Central memory CD8-positive, alpha-beta T cell (primary cell): ENCODE measurements around the gene NPIPB2.
A peak's percentile ranks its signal among the peaks of the same experiment; 100 is the strongest.
"Not testable (repeated sequence)": the region's sequence is repeated elsewhere in the genome, so short reads cannot be mapped to it uniquely, and the experiment has no call there.

Experiments used
- ATAC-seq: fragments of 150-1000 bp; cut with Tn5 transposase; replicated peaks from 2 replicates; pipeline ENCODE4 v1.10.0; 2022; ENCODE audit warnings: mild to moderate bottlenecking, moderate FRiP score, moderate number of reproducible peaks; ENCODE audit not compliant: poor library complexity, severe bottlenecking; ENCODE audit errors: extremely low read depth
- DNase-seq, 2 donors: peaks; one replicate each; pipeline ENCODE4 v3.0.0; 2021; ENCODE audit warnings: low spot score in 2 of 2
- H3K27ac Mint-ChIP-seq: one replicate; pipeline ENCODE4 v1.8.0; 2022; ENCODE audit warnings: low read depth, mild to moderate bottlenecking, moderate library complexity, mixed read lengths
- H3K27me3 Mint-ChIP-seq: one replicate; pipeline ENCODE4 v1.8.0; 2022; ENCODE audit warnings: mixed read lengths
- H3K36me3 Mint-ChIP-seq: one replicate; pipeline ENCODE4 v1.8.0; 2022; ENCODE audit warnings: mild to moderate bottlenecking, moderate library complexity, mixed read lengths; ENCODE audit not compliant: insufficient read depth
- H3K4me1 Mint-ChIP-seq: one replicate; pipeline ENCODE4 v1.8.0; 2022; ENCODE audit warnings: mixed read lengths
- H3K4me3 Mint-ChIP-seq: one replicate; pipeline ENCODE4 v1.8.0; 2022; ENCODE audit warnings: mild to moderate bottlenecking, moderate library complexity, mixed read lengths
- H3K9me3 Mint-ChIP-seq: one replicate; pipeline ENCODE4 v1.8.0; 2022; ENCODE audit warnings: mixed read lengths

Gene NPIPB2

DNA sequence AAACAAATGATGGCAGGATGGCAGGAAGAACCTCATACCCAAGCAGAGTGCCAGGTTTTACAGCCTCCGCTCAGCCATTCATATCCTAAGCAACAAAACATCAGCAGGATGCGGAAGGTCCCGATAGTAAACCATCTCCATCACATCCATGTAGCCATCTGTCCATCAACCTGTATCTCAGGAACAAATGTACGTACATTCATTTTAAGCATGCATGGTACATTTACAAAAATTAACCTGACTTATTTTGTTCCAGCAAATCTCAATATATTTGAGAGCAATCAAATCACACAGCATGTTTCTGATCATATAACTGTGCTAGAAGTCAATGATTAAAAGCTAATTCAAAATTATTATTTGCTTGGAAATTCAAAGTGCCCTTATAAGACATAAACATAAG is at the start of gene NPIPB2:
NPIPB2 (minus strand) TSS at position 101 of the 400 bp plus-strand sequence; CDS start at position 101, 0 bp downstream.
- H3K4me1 Mint-ChIP-seq, ATAC-seq: not testable (repeated sequence)

DNA sequence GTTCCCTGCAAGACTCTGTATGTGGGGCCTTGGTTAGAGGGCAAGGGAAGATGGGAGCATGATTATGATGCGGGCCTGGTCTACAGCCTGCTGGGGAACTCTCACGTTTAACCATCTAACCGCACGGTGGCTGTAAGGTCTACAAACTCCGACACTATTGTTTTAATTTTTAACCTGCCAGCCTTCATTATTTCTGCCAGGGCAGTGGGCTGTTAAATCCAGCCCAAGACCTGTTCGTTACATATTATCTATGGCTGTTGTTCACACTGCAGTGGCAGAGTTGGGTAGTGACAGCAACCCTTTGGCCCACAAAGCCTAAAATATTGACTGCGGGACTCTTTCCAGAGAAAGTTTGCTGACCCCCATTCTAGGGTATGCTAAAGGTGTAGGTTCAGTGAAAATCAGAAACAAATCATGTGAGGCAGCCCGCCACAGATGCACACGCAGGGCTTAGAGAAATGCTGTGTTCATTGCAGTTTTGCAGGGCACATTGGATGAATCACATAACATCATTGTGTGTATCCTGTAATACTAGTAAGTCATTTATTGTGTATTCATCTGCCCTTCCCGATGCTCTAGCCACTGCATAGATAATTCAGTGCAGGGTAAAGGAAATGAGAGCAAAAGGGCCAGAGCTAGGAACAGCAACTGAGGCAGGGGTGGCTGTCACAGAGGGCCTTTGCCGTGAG is 49.0 kb upstream of the NPIPB2 start:
- Mint-ChIP-seq H3K9me3 (no peaks in the 10 kb centered on the region), H3K27ac (no peak overlapping the region), H3K27me3 (no peaks in the 10 kb centered on the region), H3K4me1 (peaks cover 15% of the 10 kb centered on the region), H3K4me3 (no peak overlapping the region), H3K36me3 (peaks cover 4% of the 10 kb centered on the region)
- ATAC-seq: no peak
- no peak for DNase-seq

More for the DNA sequence above, at the start of gene NPIPB2:
- H3K36me3 Mint-ChIP-seq, H3K4me3 Mint-ChIP-seq, DNase-seq, H3K9me3 Mint-ChIP-seq, H3K27ac Mint-ChIP-seq, H3K27me3 Mint-ChIP-seq: not testable (repeated sequence)

DNA sequence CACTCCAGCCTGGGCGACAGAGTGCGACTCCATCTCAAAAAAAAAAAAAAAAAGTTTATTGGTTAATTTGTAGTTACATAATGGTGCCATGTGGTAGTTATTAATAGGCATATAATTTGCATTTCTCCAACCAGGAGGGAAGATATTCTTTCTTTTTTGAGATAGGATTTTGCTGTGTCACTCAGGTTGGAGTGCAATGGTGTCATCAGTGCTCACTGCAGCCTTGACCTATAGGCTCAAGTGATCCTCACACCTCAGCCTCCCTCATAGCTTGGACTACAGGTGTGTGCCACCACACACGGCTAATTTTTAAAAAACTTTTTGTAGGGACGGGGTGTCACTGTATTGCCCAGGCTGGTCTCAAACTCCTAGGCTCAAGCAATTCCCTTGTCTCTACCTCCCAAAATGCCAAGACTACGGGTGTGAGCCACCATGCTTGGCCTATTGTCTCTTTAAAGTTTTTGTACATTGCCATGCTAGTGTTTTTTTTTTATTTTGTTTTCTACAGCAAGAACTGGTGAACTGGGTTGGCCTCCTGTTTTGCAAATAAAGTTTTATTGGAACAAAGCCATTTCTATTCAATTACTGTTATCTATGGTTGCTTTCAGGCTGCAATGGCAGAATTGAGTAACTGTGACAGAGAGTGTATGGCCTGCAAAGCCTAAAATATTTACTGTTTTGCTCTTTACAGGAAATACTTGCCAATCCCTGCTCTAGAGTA is 46.6 kb upstream of the NPIPB2 start:
- peaks cover 4% of the 10 kb centered on the region for H3K36me3 Mint-ChIP-seq
- H3K4me3 Mint-ChIP-seq: no peak overlapping the region
- H3K27me3 Mint-ChIP-seq: no peaks in the 10 kb centered on the region
- ATAC-seq (no peak), DNase-seq (no peak)
- H3K9me3 Mint-ChIP-seq: no peaks in the 10 kb centered on the region
- no peak overlapping the region for H3K27ac Mint-ChIP-seq
- peaks cover 21% of the 10 kb centered on the region for H3K4me1 Mint-ChIP-seq

DNA sequence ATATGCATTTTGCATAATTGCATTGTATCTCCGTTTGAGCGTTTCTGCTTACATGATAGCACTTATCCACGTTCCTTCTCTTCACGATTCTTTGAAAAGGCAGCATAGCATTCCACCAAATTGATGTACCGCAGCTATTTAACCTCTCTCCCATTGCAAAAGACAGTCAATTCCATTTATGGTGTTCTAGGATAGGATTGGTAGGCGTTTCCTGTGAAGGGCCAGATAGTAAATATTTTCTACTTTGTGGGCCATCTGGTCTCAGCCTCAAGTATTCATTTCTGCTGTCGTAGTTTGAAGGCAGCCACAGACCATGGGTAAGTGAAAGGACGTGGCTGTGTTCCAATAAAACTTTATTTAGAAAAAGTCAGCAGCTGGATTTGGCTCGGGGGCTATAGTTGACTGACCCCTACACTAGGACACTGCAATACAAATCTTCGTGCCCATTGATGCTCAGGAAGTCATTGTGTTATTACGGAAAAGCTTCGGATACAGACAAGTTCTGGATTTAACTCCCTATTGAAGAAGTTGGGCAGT is 44.7 kb upstream of the NPIPB2 start:
- peaks cover 4% of the 10 kb centered on the region for H3K36me3 Mint-ChIP-seq
- H3K27me3 Mint-ChIP-seq: no peaks in the 10 kb centered on the region
- DNase-seq (no peak), ATAC-seq (no peak)
- H3K4me1 Mint-ChIP-seq: peaks cover 17% of the 10 kb centered on the region
- H3K9me3 Mint-ChIP-seq: no peaks in the 10 kb centered on the region
- H3K4me3 Mint-ChIP-seq: no peak overlapping the region
- H3K27ac Mint-ChIP-seq: no peak overlapping the region

DNA sequence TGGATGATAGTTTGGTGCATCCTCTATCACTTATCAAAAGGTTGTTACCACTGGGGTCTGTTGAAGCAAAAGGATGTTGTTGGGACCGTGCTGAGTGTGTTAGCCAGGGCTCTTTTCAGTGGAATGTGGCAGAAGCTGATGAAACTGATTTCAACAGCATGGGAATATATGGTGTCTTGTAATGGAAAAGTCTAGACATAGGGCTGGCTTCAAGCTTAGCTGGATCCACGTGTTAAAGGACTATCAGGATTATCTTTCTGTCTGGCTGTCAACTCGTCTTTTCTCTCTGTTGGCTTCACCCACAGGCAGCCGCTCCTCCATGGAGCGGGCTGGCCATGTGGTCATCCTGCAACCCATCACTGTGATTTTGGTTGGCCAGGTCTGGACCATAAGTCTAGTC is 43.4 kb upstream of the NPIPB2 start:
- Mint-ChIP-seq H3K36me3 (peaks cover 4% of the 10 kb centered on the region), H3K27ac (no peak overlapping the region), H3K9me3 (no peaks in the 10 kb centered on the region), H3K4me3 (no peak overlapping the region), H3K27me3 (no peaks in the 10 kb centered on the region), H3K4me1 (peaks cover 18% of the 10 kb centered on the region)
- DNase-seq: no peak
- no peak for ATAC-seq

DNA sequence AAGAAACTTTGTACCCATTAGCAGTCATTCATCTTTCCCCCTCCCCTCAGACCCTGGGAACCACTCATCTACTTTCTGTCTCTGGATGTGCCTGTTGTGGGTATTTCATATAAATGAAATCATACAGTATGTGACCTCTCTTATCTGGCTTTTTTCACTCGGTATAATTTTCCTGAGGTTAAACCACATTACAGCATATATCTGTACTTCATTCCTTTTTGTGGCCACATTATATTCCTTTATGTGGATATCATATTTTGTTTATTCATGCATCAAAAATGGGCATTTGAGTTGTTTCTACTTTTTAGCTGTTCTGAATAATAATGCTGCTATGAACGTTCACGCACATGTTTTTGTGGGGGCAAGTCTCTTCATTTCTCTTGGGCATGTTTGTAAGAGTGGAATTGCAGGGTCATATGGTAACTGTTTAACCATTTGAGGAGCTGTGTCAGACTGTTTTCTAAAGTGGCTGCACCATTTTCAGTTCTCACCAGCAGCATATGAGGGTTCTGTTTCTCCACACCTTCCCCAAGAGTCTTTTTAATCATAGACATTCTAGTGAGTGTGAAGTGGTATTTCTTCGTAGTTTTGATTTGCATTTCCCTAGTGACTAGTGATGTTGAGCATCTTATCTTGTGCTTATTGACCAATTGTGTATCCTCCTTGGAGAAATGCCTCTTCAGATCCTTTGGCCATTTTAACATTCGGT is 38.4 kb upstream of the NPIPB2 start:
- Mint-ChIP-seq H3K4me3 (no peak overlapping the region), H3K36me3 (peaks cover 8% of the 10 kb centered on the region), H3K27ac (no peak overlapping the region), H3K4me1 (peaks cover 50% of the 10 kb centered on the region), H3K9me3 (no peaks in the 10 kb centered on the region), H3K27me3 (no peaks in the 10 kb centered on the region)
- no peak for ATAC-seq
- no peak for DNase-seq

DNA sequence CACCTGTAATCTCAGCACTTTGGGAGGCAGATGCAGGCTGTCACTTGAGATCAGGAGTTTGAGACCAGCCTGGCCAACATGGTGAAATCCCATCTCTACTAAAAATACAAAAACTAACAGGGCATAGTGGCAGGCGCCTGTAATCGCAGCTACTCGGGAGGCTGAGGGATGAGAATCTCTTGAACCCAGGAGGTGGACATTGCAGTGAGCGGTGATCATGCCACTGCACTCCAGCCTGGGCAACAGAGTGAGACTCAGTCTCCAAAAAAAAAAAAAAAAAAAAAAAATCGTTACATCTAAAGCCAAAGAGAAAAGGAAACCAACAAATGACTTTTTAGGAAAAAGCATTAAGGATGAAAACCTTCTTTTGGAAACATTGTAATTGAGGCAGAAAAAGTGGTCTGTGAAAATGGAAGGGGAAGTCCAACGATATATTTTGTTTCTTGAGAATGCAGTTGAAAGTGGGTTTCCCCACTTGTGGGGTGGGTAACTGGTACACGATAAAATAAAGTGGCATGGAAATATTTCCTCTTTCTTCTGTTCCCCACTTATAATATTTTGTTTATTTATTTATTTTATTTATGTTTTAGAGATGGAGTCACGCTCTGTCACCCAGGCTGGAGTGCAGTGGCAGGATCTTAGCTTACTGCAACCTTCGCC is 37.3 kb upstream of the NPIPB2 start:
- H3K27me3 Mint-ChIP-seq: no peaks in the 10 kb centered on the region
- ATAC-seq (no peak), DNase-seq (no peak)
- H3K4me3 Mint-ChIP-seq: no peak overlapping the region
- peaks cover 45% of the 10 kb centered on the region for H3K4me1 Mint-ChIP-seq
- no peak overlapping the region for H3K27ac Mint-ChIP-seq
- H3K36me3 Mint-ChIP-seq: peaks cover 8% of the 10 kb centered on the region
- H3K9me3 Mint-ChIP-seq: no peaks in the 10 kb centered on the region

DNA sequence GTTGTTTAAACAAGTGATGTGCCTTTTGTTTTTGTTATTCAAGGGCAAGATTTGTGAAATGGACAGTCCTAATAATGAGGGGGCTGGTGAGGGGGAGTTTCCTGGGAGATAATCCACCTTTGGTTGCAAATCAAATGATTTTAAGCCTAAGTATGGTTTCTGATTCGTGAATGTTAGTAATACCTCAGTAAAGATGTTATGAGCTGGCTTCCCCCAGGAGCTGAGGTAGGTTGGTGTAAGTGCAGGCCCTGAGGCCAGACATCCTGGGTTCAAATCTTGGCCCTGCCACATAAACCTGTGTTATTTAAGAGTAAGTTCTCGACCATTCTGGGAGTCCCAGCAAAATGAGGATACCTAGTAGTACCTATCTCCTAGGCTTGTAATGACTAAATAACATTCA is 36.2 kb upstream of the NPIPB2 start:
- ATAC-seq (no peak), DNase-seq (no peak)
- H3K4me1 Mint-ChIP-seq: peaks cover 45% of the 10 kb centered on the region
- H3K27me3 Mint-ChIP-seq: no peaks in the 10 kb centered on the region
- no peaks in the 10 kb centered on the region for H3K9me3 Mint-ChIP-seq
- H3K4me3 Mint-ChIP-seq: peak overlapping the region; percentile 93
- peak overlapping the region; percentile 93 for H3K27ac Mint-ChIP-seq
- peaks cover 8% of the 10 kb centered on the region for H3K36me3 Mint-ChIP-seq

DNA sequence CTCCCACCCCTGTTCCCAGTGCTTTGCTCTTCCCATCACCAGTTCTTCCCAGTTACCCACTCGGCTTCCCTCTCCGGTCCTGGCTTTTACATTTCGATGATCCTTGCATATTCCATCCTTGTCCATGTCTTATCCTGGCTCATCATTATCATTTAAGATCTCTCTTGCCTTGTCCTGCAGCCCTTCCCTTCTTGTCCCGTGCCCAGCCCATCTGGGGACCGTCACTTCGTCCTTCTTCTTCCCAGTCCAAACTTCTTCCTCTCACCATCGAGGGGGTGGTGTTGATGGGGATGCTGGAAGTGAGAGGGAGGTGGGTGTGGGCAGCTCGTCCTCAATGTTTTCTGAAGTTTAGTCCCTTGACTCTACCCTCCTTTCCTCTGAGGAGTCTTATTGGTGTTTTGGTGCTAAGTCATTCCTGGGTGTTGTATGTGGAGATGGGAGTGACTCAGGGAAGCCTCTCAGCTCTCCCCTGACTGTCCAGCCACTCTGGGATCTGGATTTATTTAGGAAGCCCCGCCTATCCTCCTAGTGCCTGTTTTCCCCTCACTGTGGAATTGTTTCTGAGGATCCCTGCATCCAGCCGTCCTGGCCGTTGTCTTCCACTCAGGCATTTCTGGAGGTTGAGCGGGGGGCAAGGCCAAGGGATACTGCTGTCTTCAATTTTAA is 35.7 kb upstream of the NPIPB2 start:
- peak overlapping the region; percentile 93 for H3K4me3 Mint-ChIP-seq
- ATAC-seq (no peak), DNase-seq (no peak)
- H3K9me3 Mint-ChIP-seq: no peaks in the 10 kb centered on the region
- H3K27me3 Mint-ChIP-seq: no peaks in the 10 kb centered on the region
- H3K36me3 Mint-ChIP-seq: peaks cover 8% of the 10 kb centered on the region
- peaks cover 45% of the 10 kb centered on the region for H3K4me1 Mint-ChIP-seq
- H3K27ac Mint-ChIP-seq: peak overlapping the region; percentile 93

DNA sequence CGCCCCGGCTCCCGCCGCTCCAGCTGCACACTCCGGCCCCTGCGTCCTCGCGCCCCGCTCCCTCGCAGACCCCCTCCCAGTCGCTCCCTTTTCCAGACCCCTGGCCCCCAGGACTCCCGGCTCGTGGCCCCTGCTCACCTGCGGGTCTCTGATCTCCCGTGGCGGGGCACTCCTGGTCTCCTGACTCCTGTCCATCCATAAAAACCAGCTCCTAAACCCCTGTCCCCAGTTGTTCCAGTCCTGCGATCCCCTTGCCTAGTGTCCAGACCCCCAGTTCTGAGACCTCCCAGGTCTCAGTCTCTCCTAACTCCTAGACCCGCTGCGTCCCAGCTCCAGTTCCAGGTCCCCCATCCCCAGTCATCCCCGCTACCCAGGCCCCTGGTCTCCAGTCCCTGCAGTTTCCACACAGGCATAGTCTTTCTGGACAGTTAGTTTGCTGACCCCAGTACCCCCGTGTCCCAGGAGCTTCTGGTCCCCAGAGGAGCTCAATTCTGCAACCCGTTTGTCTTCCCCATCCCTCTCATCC is 35.1 kb upstream of the NPIPB2 start:
- Mint-ChIP-seq H3K27ac (peak overlapping the region; percentile 93), H3K4me1 (peaks cover 45% of the 10 kb centered on the region), H3K36me3 (peaks cover 8% of the 10 kb centered on the region), H3K27me3 (no peaks in the 10 kb centered on the region), H3K9me3 (no peaks in the 10 kb centered on the region), H3K4me3 (peak overlapping the region; percentile 93)
- ATAC-seq (no peak), DNase-seq (no peak)

DNA sequence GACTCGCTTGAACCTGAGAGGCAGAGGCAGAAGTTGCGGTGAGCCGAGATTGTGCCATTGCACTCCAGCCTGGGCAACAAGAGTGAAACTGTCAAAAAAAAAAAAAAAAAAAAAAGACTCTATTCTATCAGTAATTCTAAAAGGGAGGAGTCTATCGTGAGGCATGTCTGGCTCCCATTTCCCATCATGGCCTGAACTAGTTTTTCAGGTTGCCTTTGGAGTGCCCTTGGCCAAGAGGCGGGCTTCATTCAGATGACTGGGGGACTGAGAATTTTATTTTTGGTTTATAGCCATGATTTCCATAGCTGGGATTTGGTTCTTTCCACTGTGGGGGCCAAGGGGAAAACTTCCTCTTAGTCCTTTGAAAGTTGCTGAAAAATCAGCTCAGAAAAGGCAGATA is 31.2 kb upstream of the NPIPB2 start:
- Mint-ChIP-seq H3K4me1 (peaks cover 27% of the 10 kb centered on the region), H3K4me3 (no peak overlapping the region), H3K27ac (no peak overlapping the region), H3K9me3 (no peaks in the 10 kb centered on the region), H3K27me3 (no peaks in the 10 kb centered on the region), H3K36me3 (peaks cover 9% of the 10 kb centered on the region)
- DNase-seq: no peak
- ATAC-seq: no peak

DNA sequence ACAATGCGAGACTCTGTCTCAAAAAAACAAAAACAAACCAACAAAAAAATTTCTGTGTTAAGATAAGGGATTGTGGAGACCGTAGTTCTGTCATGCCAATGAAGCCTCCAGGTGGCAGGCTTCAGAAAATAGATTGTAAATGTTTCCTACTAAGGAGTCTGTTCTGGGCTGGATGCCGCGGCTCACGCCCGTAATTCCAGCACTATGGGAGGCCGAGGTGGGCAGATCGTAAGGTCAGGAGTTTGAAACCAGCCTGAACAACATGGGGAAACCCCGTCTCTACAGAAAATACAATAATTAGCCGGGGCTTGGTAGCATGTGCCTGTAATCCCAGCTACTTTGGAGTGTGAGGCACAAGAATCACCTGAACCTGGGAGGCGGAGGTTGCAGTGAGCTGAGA is 30.3 kb upstream of the NPIPB2 start:
- H3K9me3 Mint-ChIP-seq: no peaks in the 10 kb centered on the region
- H3K27me3 Mint-ChIP-seq: no peaks in the 10 kb centered on the region
- H3K36me3 Mint-ChIP-seq: peaks cover 8% of the 10 kb centered on the region
- no peak for DNase-seq
- H3K4me1 Mint-ChIP-seq: peaks cover 18% of the 10 kb centered on the region
- no peak overlapping the region for H3K4me3 Mint-ChIP-seq
- ATAC-seq: no peak
- H3K27ac Mint-ChIP-seq: no peak overlapping the region
